Neural cell (in vitro differentiated cells): ENCODE measurements around the gene FAM193B. TPM values are rescaled to one million over a fixed set of nuclear protein-coding genes. Genes with fewer than 3 reads are reported as not detected.

Source experiments
- H2AFZ ChIP-seq: fragments of 200-600, 300-800 bp; sonication (generic), shearing (Covaris generic); 2 replicates; pipeline ENCODE4 v1.6.0; 2014; ENCODE audit warnings: low read depth, mild to moderate bottlenecking, antibody characterized with exemption, low read length, moderate library complexity
- H3F3A ChIP-seq: fragments of 200-600 bp; shearing (Covaris generic); 2 replicates; pipeline ENCODE4 v1.6.1; 2016; ENCODE audit warnings: mild to moderate bottlenecking, moderate library complexity, mixed read lengths, antibody characterized with exemption, low read length; ENCODE audit not compliant: insufficient read depth, poor library complexity, severe bottlenecking
- H3K27ac ChIP-seq: fragments of 200-600, 300-800 bp; sonication (generic), shearing (Covaris generic); 2 replicates; pipeline ENCODE4 v1.5.1; 2014; ENCODE audit warnings: mild to moderate bottlenecking, low read length, moderate library complexity
- H3K27me3 ChIP-seq: fragments of 300-800, 200-600 bp; sonication (generic), shearing (Covaris generic); 2 replicates; pipeline ENCODE4 v1.6.0; 2014; ENCODE audit warnings: mild to moderate bottlenecking, low read depth, low read length, moderate library complexity; ENCODE audit not compliant: insufficient read depth
- H3K36me3 ChIP-seq: fragments of 300-800, 200-600 bp; sonication (generic), shearing (Covaris generic); 2 replicates; pipeline ENCODE4 v1.5.1; 2014; ENCODE audit warnings: mild to moderate bottlenecking, antibody characterized with exemption, low read length, moderate library complexity; ENCODE audit not compliant: insufficient read depth
- H3K4me2 ChIP-seq: fragments of 300-800, 200-600 bp; sonication (generic), shearing (Covaris generic); 2 replicates; pipeline ENCODE4 v1.6.0; 2014; ENCODE audit warnings: mild to moderate bottlenecking, low read length
- H3K4me3 ChIP-seq: fragments of 300-800, 200-600 bp; sonication (generic), shearing (Covaris generic); 2 replicates; pipeline ENCODE4 v1.5.1; 2014; ENCODE audit warnings: mild to moderate bottlenecking, low read length, moderate library complexity
- H3K79me2 ChIP-seq: fragments of 200-600 bp; shearing (Covaris generic); replicated peaks from 2 replicates; pipeline ENCODE4 v1.6.0; 2014; ENCODE audit warnings: mild to moderate bottlenecking, low read length, moderate library complexity; ENCODE audit not compliant: insufficient read depth
- H3K9ac ChIP-seq: fragments of 300-800, 200-600 bp; sonication (generic), shearing (Covaris generic); 2 replicates; pipeline ENCODE4 v1.6.1; 2016; ENCODE audit warnings: mild to moderate bottlenecking, low read length, mixed read lengths
- H3K9me2 ChIP-seq: fragments of 200-600 bp; shearing (Covaris generic); 2 replicates; pipeline ENCODE4 v1.6.1; 2016; ENCODE audit warnings: mild to moderate bottlenecking, low read length, mixed read lengths; ENCODE audit not compliant: insufficient read depth
- H3K9me3 ChIP-seq: fragments of 200-600, 300-800 bp; sonication (generic), shearing (Covaris generic); 2 replicates; pipeline ENCODE4 v1.6.1; 2016; ENCODE audit warnings: mild to moderate bottlenecking, mixed run types, low read length, moderate library complexity, mixed read lengths
- H4K20me1 ChIP-seq: fragments of 200-600 bp; shearing (Covaris generic); 2 replicates; pipeline ENCODE4 v1.6.1; 2016; ENCODE audit warnings: mild to moderate bottlenecking, mixed run types; ENCODE audit not compliant: insufficient read depth
- CTCF ChIP-seq: fragments of 450-650 bp; IDR thresholded peaks from 2 replicates; pipeline ENCODE4 v1.5.1; 2014; ENCODE audit warnings: antibody characterized with exemption, mild to moderate bottlenecking, moderate library complexity; ENCODE audit not compliant: poor library complexity, severe bottlenecking
- EP300 ChIP-seq: fragments of 450-650 bp; conservative IDR thresholded peaks from 2 replicates; pipeline ENCODE4 v1.6.1; 2014; ENCODE audit warnings: antibody characterized with exemption, mild to moderate bottlenecking, moderate library complexity; ENCODE audit not compliant: poor library complexity, severe bottlenecking
- EZH2 ChIP-seq: fragments of 200-600, 300-800 bp; shearing (Covaris generic), sonication (generic); IDR thresholded peaks from 2 replicates; pipeline ENCODE4 v1.6.1; 2014; ENCODE audit warnings: antibody characterized with exemption, low read length, borderline replicate concordance, mild to moderate bottlenecking; ENCODE audit not compliant: insufficient read depth, poor library complexity, severe bottlenecking
- MXI1 ChIP-seq: fragments of 450-650 bp; conservative IDR thresholded peaks from 2 replicates; pipeline ENCODE4 v1.6.1; 2014; ENCODE audit warnings: antibody characterized with exemption, mild to moderate bottlenecking; ENCODE audit not compliant: poor library complexity, severe bottlenecking
- POLR2AphosphoS5 ChIP-seq: IDR thresholded peaks from 2 replicates; pipeline ENCODE4 v1.6.1; 2012
- RAD21 ChIP-seq: fragments of 450-650 bp; conservative IDR thresholded peaks from 2 replicates; pipeline ENCODE4 v1.6.1; 2014; ENCODE audit warnings: antibody characterized with exemption, mild to moderate bottlenecking, moderate library complexity
- REST ChIP-seq: IDR thresholded peaks from 2 replicates; pipeline ENCODE4 v1.6.1; 2012; ENCODE audit warnings: borderline replicate concordance
- SMC3 ChIP-seq: fragments of 450-650 bp; conservative IDR thresholded peaks from 2 replicates; pipeline ENCODE4 v1.6.1; 2014; ENCODE audit warnings: antibody characterized with exemption, mild to moderate bottlenecking, moderate library complexity; ENCODE audit not compliant: poor library complexity
- TAF1 ChIP-seq: IDR thresholded peaks from 2 replicates; pipeline ENCODE4 v1.6.1; 2012; ENCODE audit warnings: low read depth
- polyA plus RNA-seq: library from polyadenylated mRNA; depleted of rRNA; stranded (reverse); fragments of >200 nt; gene quantifications from 2 replicates; pipeline ENCODE4 v1.2.3, GENCODE V29; 2014

Gene FAM193B
- polyA plus RNA-seq, 1 donor from 2014 or later = 79.2 TPM

- no peaks in the 10 kb centered on the region for H3K9me3 ChIP-seq
- TF ChIP-seq TAF1 (no peak), EP300 (no peak), MXI1 (no peak), CTCF (no peak), SMC3 (no peak), EZH2 (no peak), REST (no peak), RAD21 (no peak), POLR2AphosphoS5 (no peak)
- peaks cover 3% of the 10 kb centered on the region for H4K20me1 ChIP-seq
- H3K9ac ChIP-seq = no peak overlapping the region
- H3K4me2 ChIP-seq = no peak overlapping the region
- no peaks in the 10 kb centered on the region for H3K9me2 ChIP-seq
- H3F3A ChIP-seq = no peaks in the 10 kb centered on the region
- H3K4me3 ChIP-seq = no peak overlapping the region
- H3K36me3 ChIP-seq = peaks cover 17% of the 10 kb centered on the region
- peaks cover 38% of the 10 kb centered on the region for H3K79me2 ChIP-seq
- no peak overlapping the region for H2AFZ ChIP-seq
- H3K27me3 ChIP-seq = no peaks in the 10 kb centered on the region
- no peak overlapping the region for H3K27ac ChIP-seq
Measured at GRCh38 chr5:177545487-177546257, 8.7 kb downstream of the FAM193B start.

- no peak overlapping the region for H3K9ac ChIP-seq
- no peak overlapping the region for H3K4me3 ChIP-seq
- H3K27ac ChIP-seq = no peak overlapping the region
- H3K4me2 ChIP-seq = no peak overlapping the region
- H3K9me3 ChIP-seq = no peaks in the 10 kb centered on the region
- H3K27me3 ChIP-seq = no peaks in the 10 kb centered on the region
- peaks cover 26% of the 10 kb centered on the region for H3K79me2 ChIP-seq
- peaks cover 14% of the 10 kb centered on the region for H3K36me3 ChIP-seq
- H2AFZ ChIP-seq = no peak overlapping the region
- no peaks in the 10 kb centered on the region for H3K9me2 ChIP-seq
- H3F3A ChIP-seq = no peaks in the 10 kb centered on the region
- peaks cover 3% of the 10 kb centered on the region for H4K20me1 ChIP-seq
- TF ChIP-seq CTCF = no peak
- TF ChIP-seq POLR2AphosphoS5 = no peak
- no peak for TF ChIP-seq SMC3
- no peak for TF ChIP-seq REST
- no peak for TF ChIP-seq EP300
- no peak for TF ChIP-seq EZH2
- no peak for TF ChIP-seq TAF1
- TF ChIP-seq RAD21 = no peak
- TF ChIP-seq MXI1 = no peak
Measured at GRCh38 chr5:177542816-177543465, 11.4 kb downstream of the FAM193B start.
